B cell (primary cell): ENCODE results near the gene PDHX. TPM values are rescaled to one million over a fixed set of nuclear protein-coding genes. Genes with fewer than 3 reads are reported as not detected.

ENCODE experiments used
- ATAC-seq: fragments of 200-7000 bp; cut with Tn5 transposase; one replicate; pipeline ENCODE4 v1.10.0; 2021; ENCODE audit warnings: low read depth, mild to moderate bottlenecking, moderate number of reproducible peaks, moderate library complexity
- CTCF ChIA-PET: fragments of 350-600 bp; sonication (Branson Sonifier 250); formaldehyde crosslinking; loops from one replicate; lab custom pipeline; 2021; ENCODE audit warnings: antibody characterized with exemption, inconsistent platforms; lab: Charles Lee
- POLR2A ChIA-PET: fragments of 350-600 bp; sonication (Branson Sonifier 250); formaldehyde crosslinking; loops from one replicate; lab custom pipeline; 2021; ENCODE audit warnings: antibody characterized with exemption; lab: Charles Lee
- DNase-seq: peaks from one replicate; pipeline ENCODE4 v3.0.0; 2013
- H2AFZ ChIP-seq: 2 replicates; pipeline ENCODE4 v1.6.1; 2012; ENCODE audit warnings: mild to moderate bottlenecking, low read depth, low read length; ENCODE audit not compliant: insufficient read depth, poor library complexity, severe bottlenecking
- H3K27ac ChIP-seq, 2 donors: 1 replicate in 1 of 2; 2 replicates in 1 of 2; pipeline ENCODE4 v1.5.1; 2012 to 2013; ENCODE audit warnings: low read length in 2 of 2, mild to moderate bottlenecking in 2 of 2, moderate library complexity in 1 of 2
- H3K27me3 ChIP-seq, 4 experiments: fragments of 200-600 bp in 1 of 4; sonication (generic) in 1 of 4; replicated peaks in 1 of 4; 1 replicate in 2 of 4; 2 replicates in 2 of 4; pipeline versions ENCODE4 v1.6.1 to v1.7.0; 2013 to 2016; ENCODE audit warnings: low read length in 3 of 4, mild to moderate bottlenecking in 2 of 4, mixed read lengths in 1 of 4, moderate library complexity in 1 of 4; ENCODE audit not compliant: insufficient read depth in 4 of 4, control insufficient read depth in 3 of 4; ENCODE audit errors: control extremely low read depth in 1 of 4
- H3K36me3 ChIP-seq, 2 experiments: replicated peaks in 1 of 2; 1 replicate in 1 of 2; 2 replicates in 1 of 2; pipeline versions ENCODE4 v1.6.1 to v1.7.1; 2013; ENCODE audit warnings: low read length in 1 of 2; ENCODE audit not compliant: insufficient read depth in 2 of 2, control insufficient read depth in 1 of 2; ENCODE audit errors: control extremely low read depth in 1 of 2, extremely low read depth in 1 of 2
- H3K4me1 ChIP-seq, 2 donors: fragments of 200-600 bp in 1 of 2; sonication (generic) in 1 of 2; 1 replicate in 1 of 2; 2 replicates in 1 of 2; pipeline versions ENCODE4 v1.5.1 to v1.6.1; 2013 to 2017; ENCODE audit warnings: low read length in 2 of 2; ENCODE audit not compliant: control insufficient read depth in 2 of 2, insufficient read depth in 2 of 2
- H3K4me2 ChIP-seq: replicated peaks from 2 replicates; pipeline ENCODE3; 2012; ENCODE audit warnings: mild to moderate bottlenecking, low read depth, low read length; ENCODE audit not compliant: poor library complexity, severe bottlenecking
- H3K4me3 ChIP-seq, 5 experiments: fragments of 200-600 bp in 1 of 5; sonication (generic) in 1 of 5; 1 replicate in 3 of 5; 2 replicates in 2 of 5; pipeline versions ENCODE4 v1.5.1 to v1.7.0; 2011 to 2016; ENCODE audit warnings: low read length in 4 of 5, mild to moderate bottlenecking in 4 of 5, low read depth in 2 of 5, control low read depth in 1 of 5, moderate library complexity in 1 of 5; ENCODE audit not compliant: insufficient read depth in 1 of 5; ENCODE audit errors: control extremely low read depth in 1 of 5, extremely low read depth in 1 of 5
- H3K79me2 ChIP-seq: fragments of 200-600 bp; sonication (generic); one replicate; pipeline ENCODE4 v1.6.0; 2016; ENCODE audit warnings: low read length; ENCODE audit not compliant: control insufficient read depth, insufficient read depth
- H3K9ac ChIP-seq: fragments of 200-600 bp; sonication (generic); 2 replicates; pipeline ENCODE4 v1.6.1; 2017; ENCODE audit warnings: mild to moderate bottlenecking, low read length, moderate library complexity
- H3K9me3 ChIP-seq, 3 donors: one replicate each; pipeline versions ENCODE4 v1.6.1 to v1.7.1; 2013; ENCODE audit warnings: low read length in 2 of 3; ENCODE audit not compliant: control insufficient read depth in 2 of 3, insufficient read depth in 1 of 3; ENCODE audit errors: control extremely low read depth in 1 of 3
- H4K20me1 ChIP-seq: 2 replicates; pipeline ENCODE4 v1.6.0; 2012; ENCODE audit warnings: mild to moderate bottlenecking, low read length; ENCODE audit not compliant: insufficient read depth, control insufficient read depth, poor library complexity, severe bottlenecking
- H3K27ac Mint-ChIP-seq: one replicate; pipeline ENCODE4 v1.8.0; 2021; ENCODE audit warnings: mixed read lengths
- H3K27me3 Mint-ChIP-seq: one replicate; pipeline ENCODE4 v1.8.0; 2021; ENCODE audit warnings: mixed read lengths
- H3K4me1 Mint-ChIP-seq: one replicate; pipeline ENCODE4 v1.8.0; 2021; ENCODE audit warnings: mixed read lengths
- H3K4me3 Mint-ChIP-seq: one replicate; pipeline ENCODE4 v1.8.0; 2021; ENCODE audit warnings: mixed read lengths
- H3K9me3 Mint-ChIP-seq: one replicate; pipeline ENCODE4 v1.8.0; 2022; ENCODE audit warnings: mixed read lengths; ENCODE audit not compliant: insufficient read depth
- EZH2 ChIP-seq: IDR thresholded peaks from 2 replicates; pipeline ENCODE4 v1.6.1; 2012; ENCODE audit warnings: borderline replicate concordance, low read depth, mild to moderate bottlenecking, moderate library complexity, low read length; ENCODE audit not compliant: insufficient read depth, poor library complexity, severe bottlenecking
- WGBS: methylation state at CpG from one replicate; pipeline ENCODE4 v1.1.5; 2013; ENCODE audit warnings: missing lambda C conversion rate; ENCODE audit not compliant: insufficient coverage; 5-methylcytosine and 5-hydroxymethylcytosine counted together
- intact Hi-C: fragments of 100-400 bp; cut with micrococcal nuclease; formaldehyde crosslinking; loops from one replicate; pipeline ENCODE4 v1.10.0; 2022
- polyA plus RNA-seq: library from polyadenylated mRNA; depleted of rRNA; stranded (reverse); fragments of >200 nt; gene quantifications from 2 replicates; pipeline ENCODE4 v1.2.3, GENCODE V29; 2012
- total RNA-seq, 2 donors: library from RNA; stranded (reverse); fragments of 120-200 nt in 1 of 2; gene quantifications; 1 replicate in 1 of 2; 2 replicates in 1 of 2; pipeline versions ENCODE4 v1.2.3 to v1.2.4, GENCODE V29; 2013 to 2022
- TF ChIP-seq, protein P1 (sequence below): fragments of 200-600 bp; IDR thresholded peaks from one replicate; pipeline ENCODE4 v1.8.0; 2022; ENCODE audit warnings: antibody characterized with exemption, mild to moderate bottlenecking

The PDHX gene
- total and polyA plus RNA-seq, 2 donors (not counting 1 experiment from before 2014, with no cell fraction given): 6.2 to 35.4 TPM

DNA sequence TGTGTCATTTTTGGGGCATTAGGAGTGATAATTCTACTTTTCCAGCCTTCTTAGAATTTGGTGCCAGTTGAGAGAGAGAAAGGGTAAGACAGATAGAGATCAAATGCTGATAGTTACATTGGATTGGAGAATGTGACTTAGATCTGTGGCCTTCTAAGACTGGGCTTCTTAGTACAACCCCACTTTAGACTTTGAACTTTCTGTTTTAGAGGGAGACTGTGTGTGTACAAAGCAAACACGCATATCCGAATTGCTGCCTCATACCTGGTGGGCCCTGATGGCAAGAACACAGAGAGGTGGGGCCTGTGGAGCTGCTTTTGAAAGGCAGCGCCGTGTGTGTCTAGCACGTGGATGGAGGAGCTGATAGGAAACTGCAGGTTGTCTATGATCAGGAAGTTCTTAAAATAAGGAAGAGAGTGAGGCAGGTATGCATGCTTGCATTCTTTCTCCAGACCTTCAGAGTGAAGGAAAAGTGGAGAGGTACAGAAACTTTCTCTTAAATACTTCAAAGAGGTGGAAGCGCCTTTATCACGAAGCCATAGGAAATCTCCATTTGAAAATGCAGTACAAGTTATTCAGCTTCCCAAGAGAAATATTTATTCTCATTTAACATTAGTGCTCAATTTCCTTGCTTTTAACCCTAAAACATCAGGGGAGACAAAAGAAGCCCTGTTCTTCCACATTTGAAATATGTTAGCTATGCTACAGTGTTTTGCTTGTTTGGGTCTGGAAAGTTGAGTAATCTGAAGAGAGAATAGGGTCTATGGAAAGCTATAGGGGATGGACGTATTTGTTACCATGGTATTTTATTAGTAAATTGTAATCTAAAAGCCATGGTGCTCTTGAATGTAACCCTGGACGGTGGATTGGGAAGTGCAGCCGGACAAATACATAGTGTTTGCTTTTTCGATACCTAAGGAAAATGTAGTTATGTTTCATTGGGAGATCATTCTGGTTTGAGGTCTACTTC, 13.7 kb downstream of the PDHX start:
- no peak for DNase-seq
- no peak overlapping the region for H3K4me2 ChIP-seq
- POLR2A ChIA-PET: no interaction called here
- no peak overlapping the region for H3K9ac ChIP-seq
- CTCF ChIA-PET: interaction anchor here (1.2 to 10.1 kb wide), 3 partner anchors 12 to 460 kb away, joined by 4 to 248 read pairs (median 7); no protein-coding TSS in a partner anchor
- H2AFZ ChIP-seq: no peak overlapping the region
- H3K79me2 ChIP-seq: peaks cover 63% of the 10 kb centered on the region
- intact Hi-C loops: loop anchor here (5.0 kb wide), 2 partner anchors 67 to 482 kb away; no protein-coding TSS in a partner anchor
- Mint-ChIP-seq H3K4me3 (no peak overlapping the region), H3K9me3 (no peaks in the 10 kb centered on the region), H3K27ac (no peak overlapping the region), H3K27me3 (no peaks in the 10 kb centered on the region), H3K4me1 (peaks cover 8% of the 10 kb centered on the region)
- peaks cover 35% of the 10 kb centered on the region for H4K20me1 ChIP-seq
- H3K4me1 ChIP-seq: no peaks in the 10 kb centered on the region
- no peaks in the 10 kb centered on the region for H3K9me3 ChIP-seq
- no peak overlapping the region for H3K27ac ChIP-seq
- peaks cover 0 to 17% of the 10 kb centered on the region in 2 experiments for H3K36me3 ChIP-seq
- ATAC-seq: no peak
- TF ChIP-seq EZH2: no peak
- TF ChIP-seq, protein P1, sequence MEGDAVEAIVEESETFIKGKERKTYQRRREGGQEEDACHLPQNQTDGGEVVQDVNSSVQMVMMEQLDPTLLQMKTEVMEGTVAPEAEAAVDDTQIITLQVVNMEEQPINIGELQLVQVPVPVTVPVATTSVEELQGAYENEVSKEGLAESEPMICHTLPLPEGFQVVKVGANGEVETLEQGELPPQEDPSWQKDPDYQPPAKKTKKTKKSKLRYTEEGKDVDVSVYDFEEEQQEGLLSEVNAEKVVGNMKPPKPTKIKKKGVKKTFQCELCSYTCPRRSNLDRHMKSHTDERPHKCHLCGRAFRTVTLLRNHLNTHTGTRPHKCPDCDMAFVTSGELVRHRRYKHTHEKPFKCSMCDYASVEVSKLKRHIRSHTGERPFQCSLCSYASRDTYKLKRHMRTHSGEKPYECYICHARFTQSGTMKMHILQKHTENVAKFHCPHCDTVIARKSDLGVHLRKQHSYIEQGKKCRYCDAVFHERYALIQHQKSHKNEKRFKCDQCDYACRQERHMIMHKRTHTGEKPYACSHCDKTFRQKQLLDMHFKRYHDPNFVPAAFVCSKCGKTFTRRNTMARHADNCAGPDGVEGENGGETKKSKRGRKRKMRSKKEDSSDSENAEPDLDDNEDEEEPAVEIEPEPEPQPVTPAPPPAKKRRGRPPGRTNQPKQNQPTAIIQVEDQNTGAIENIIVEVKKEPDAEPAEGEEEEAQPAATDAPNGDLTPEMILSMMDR: no peak
- no peak overlapping the region for H3K4me3 ChIP-seq
- H3K27me3 ChIP-seq: no peaks in the 10 kb centered on the region
- WGBS: 93% methylated on average over 9 of the region's 11 CpGs
